WERI-Rb-1 (cell line): ENCODE measurements around the gene CAMTA1.

Experiments used
- DNase-seq: peaks from one replicate; pipeline ENCODE4 v3.0.0-alpha.2; 2020
- H3K27ac ChIP-seq: fragments of 250-450 bp; sonication (Bioruptor Pico); 2 replicates; pipeline ENCODE4 v1.5.1; 2020; ENCODE audit warnings: mild to moderate bottlenecking, moderate library complexity
- H3K27me3 ChIP-seq: fragments of 250-450 bp; sonication (Bioruptor Pico); 2 replicates; pipeline ENCODE4 v1.5.1; 2021; ENCODE audit warnings: mild to moderate bottlenecking, low read depth, moderate library complexity; ENCODE audit not compliant: insufficient read depth, severe bottlenecking
- H3K36me3 ChIP-seq: fragments of 250-450 bp; sonication (Bioruptor Pico); 2 replicates; pipeline ENCODE4 v1.5.1; 2020; ENCODE audit warnings: mild to moderate bottlenecking, moderate library complexity
- H3K4me3 ChIP-seq: 2 replicates; pipeline ENCODE4 v1.5.1; 2011; ENCODE audit warnings: low read depth, mild to moderate bottlenecking, control low read depth, low read length
- H3K9me3 ChIP-seq: fragments of 250-450 bp; sonication (Bioruptor Pico); 2 replicates; pipeline ENCODE4 v1.5.1; 2021; ENCODE audit warnings: mild to moderate bottlenecking, moderate library complexity; ENCODE audit not compliant: severe bottlenecking
- TF ChIP-seq, protein P1 (sequence below): IDR thresholded peaks from 2 replicates; pipeline ENCODE4 v1.5.1; 2011; ENCODE audit warnings: low read depth, mild to moderate bottlenecking, control low read depth, inconsistent platforms, low read length

Gene CAMTA1

DNA sequence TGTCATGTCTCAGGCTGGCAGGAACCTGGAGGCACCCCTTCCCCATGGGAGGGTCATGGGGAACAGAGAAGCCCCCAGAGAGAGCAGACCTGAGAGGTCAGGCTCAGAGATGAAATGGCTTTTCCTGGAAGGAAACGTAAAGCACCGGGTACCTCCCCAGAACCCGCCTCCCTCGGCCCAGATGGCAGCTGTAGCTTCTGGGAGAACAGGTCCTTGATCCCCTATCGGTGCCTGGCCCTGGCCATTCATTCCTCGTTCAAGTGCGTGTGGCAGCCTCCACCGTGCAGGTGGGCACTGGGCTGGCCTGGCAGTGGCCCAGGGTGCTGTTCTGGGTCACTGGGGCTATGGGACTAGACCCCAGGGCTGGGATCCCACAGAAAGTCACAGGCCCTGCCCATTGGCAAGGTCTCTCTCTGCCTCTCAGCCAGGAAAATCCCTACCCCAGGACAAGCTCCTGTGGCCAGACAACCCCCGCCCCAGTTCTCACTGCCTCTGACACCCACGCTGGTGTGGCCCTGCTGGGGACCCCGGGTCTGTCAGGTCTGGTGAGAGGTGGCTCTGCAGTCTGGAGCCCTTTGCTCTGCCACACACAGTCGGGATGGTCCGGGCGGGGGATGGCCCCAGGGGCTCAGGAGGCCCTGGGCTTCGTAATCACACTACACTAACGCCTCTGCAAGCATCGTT, 802.7 kb downstream of the CAMTA1 start:
- Histone ChIP-seq H3K27ac (no peak overlapping the region), H3K27me3 (no peaks in the 10 kb centered on the region), H3K9me3 (no peaks in the 10 kb centered on the region), H3K36me3 (no peaks in the 10 kb centered on the region), H3K4me3 (no peak overlapping the region)
- DNase-seq, result no peak
- TF ChIP-seq, protein P1, sequence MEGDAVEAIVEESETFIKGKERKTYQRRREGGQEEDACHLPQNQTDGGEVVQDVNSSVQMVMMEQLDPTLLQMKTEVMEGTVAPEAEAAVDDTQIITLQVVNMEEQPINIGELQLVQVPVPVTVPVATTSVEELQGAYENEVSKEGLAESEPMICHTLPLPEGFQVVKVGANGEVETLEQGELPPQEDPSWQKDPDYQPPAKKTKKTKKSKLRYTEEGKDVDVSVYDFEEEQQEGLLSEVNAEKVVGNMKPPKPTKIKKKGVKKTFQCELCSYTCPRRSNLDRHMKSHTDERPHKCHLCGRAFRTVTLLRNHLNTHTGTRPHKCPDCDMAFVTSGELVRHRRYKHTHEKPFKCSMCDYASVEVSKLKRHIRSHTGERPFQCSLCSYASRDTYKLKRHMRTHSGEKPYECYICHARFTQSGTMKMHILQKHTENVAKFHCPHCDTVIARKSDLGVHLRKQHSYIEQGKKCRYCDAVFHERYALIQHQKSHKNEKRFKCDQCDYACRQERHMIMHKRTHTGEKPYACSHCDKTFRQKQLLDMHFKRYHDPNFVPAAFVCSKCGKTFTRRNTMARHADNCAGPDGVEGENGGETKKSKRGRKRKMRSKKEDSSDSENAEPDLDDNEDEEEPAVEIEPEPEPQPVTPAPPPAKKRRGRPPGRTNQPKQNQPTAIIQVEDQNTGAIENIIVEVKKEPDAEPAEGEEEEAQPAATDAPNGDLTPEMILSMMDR, result no peak

DNA sequence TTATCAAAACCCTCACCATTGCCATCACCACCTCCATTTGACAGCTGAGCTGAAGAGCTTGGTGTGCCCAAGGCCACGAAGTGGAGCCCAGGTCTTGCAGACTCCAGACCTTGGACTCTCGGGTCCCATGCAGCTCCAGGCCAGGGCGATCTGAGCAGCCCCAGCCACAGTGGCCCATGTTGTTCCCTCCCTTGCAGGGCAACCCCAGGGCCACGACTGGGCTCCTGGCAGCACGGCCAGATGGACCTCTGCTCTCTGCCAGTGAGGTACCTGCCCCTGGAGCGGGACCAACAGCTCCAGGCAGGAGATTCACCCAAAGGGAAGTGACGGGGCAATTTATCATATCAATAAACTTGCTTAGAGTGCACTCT, 803.2 kb downstream of the CAMTA1 start:
- TF ChIP-seq, protein P1, result no peak
- Histone ChIP-seq H3K4me3 (no peak overlapping the region), H3K9me3 (no peaks in the 10 kb centered on the region), H3K36me3 (no peaks in the 10 kb centered on the region), H3K27me3 (no peaks in the 10 kb centered on the region), H3K27ac (no peak overlapping the region)
- DNase-seq, result no peak

- TF ChIP-seq, protein P1, result no peak
- no peak overlapping the region for H3K4me3 ChIP-seq
- H3K27me3 ChIP-seq, result no peaks in the 10 kb centered on the region
- no peak overlapping the region for H3K27ac ChIP-seq
- no peaks in the 10 kb centered on the region for H3K9me3 ChIP-seq
- DNase-seq, result no peak
- H3K36me3 ChIP-seq, result no peaks in the 10 kb centered on the region
These were observed 804.0 kb downstream of the CAMTA1 start for GRCh38 chr1:7589080-7589735.

GRCh38 chr1:7589774-7590425, 804.6 kb downstream of the CAMTA1 start:
- no peak overlapping the region for H3K27ac ChIP-seq
- no peaks in the 10 kb centered on the region for H3K27me3 ChIP-seq
- TF ChIP-seq, protein P1, result no peak
- H3K9me3 ChIP-seq, result no peaks in the 10 kb centered on the region
- H3K4me3 ChIP-seq, result no peak overlapping the region
- DNase-seq, result no peak
- no peaks in the 10 kb centered on the region for H3K36me3 ChIP-seq

- no peaks in the 10 kb centered on the region for H3K9me3 ChIP-seq
- DNase-seq, result no peak
- H3K4me3 ChIP-seq, result no peak overlapping the region
- no peaks in the 10 kb centered on the region for H3K27me3 ChIP-seq
- H3K36me3 ChIP-seq, result no peaks in the 10 kb centered on the region
- no peak overlapping the region for H3K27ac ChIP-seq
- TF ChIP-seq, protein P1, result no peak
These were observed 805.2 kb downstream of the CAMTA1 start for GRCh38 chr1:7590426-7590790.
